Right lobe of liver (tissue), 4 donors: ENCODE measurements around the gene CRIM1.

Experiments
- CTCF ChIP-seq, 4 donors: fragments of 200-600 bp in 3 of 4; fragments of 450-650 bp in 1 of 4; IDR thresholded peaks; one replicate each; pipeline versions ENCODE4 v1.5.1 to v1.8.0; 2016 to 2022; ENCODE audit warnings: antibody characterized with exemption in 4 of 4, mild to moderate bottlenecking in 2 of 4
- POLR2A ChIP-seq: fragments of 450-650 bp; IDR thresholded peaks from one replicate; pipeline ENCODE4 v1.6.1; 2017; ENCODE audit warnings: antibody characterized with exemption, mild to moderate bottlenecking
- donor health status: DM: no; HTN: no; CAD: no.
- donor health status: DM: no; HTN: no; CAD: no.
- donor health status: DM: no; HTN: yes; CAD: no.

- no peak for TF ChIP-seq CTCF (IDR thresholded peaks at IDR 0.05)
- TF ChIP-seq POLR2A = no peak
These were observed 100.9 kb downstream of the CRIM1 start for GRCh38 chr2:36456227-36457175.
